H1 (cell line): ENCODE measurements around the gene KRT14. TPM values are rescaled to one million over a fixed set of nuclear protein-coding genes. Genes with fewer than 3 reads are reported as not detected.
"Not testable (repeated sequence)": the region's sequence is repeated elsewhere in the genome, so short reads cannot be mapped to it uniquely, and the experiment has no call there.

ENCODE experiments used
- CTCF ChIA-PET: fragments of 300-600 bp; sonication (Branson Sonifier 250); formaldehyde crosslinking; loops from one replicate; lab custom pipeline; 2021; ENCODE audit not compliant: partially characterized antibody; lab: Charles Lee
- POLR2A ChIA-PET: fragments of 300-600 bp; sonication (Branson Sonifier 250); formaldehyde crosslinking; loops from one replicate; lab custom pipeline; 2021; ENCODE audit warnings: inconsistent platforms; ENCODE audit not compliant: partially characterized antibody; lab: Charles Lee
- DNase-seq, 2 experiments: peaks; one replicate each; pipeline versions ENCODE4 v3.0.0 to v3.0.0-alpha.2; 2010 to 2022; ENCODE audit warnings: low spot score in 2 of 2, low read depth in 1 of 2, mixed read lengths in 1 of 2
- FAIRE-seq: peaks from 2 replicates; lab custom pipeline; 2011; peaks lifted over from hg19 to GRCh38; lab: Jason Lieb, UNC
- H2AFZ ChIP-seq: 2 replicates; pipeline ENCODE4 v1.8.1; 2012; ENCODE audit warnings: low read length, inconsistent platforms
- H2AK5ac ChIP-seq: 2 replicates; pipeline ENCODE4 v1.6.1; 2013; ENCODE audit warnings: low read depth, low read length
- H2BK120ac ChIP-seq: replicated peaks from 2 replicates; pipeline ENCODE3; 2013; ENCODE audit warnings: low read depth, low read length, inconsistent platforms
- H2BK12ac ChIP-seq: 2 replicates; pipeline ENCODE4 v1.6.1; 2013; ENCODE audit warnings: low read depth, low read length
- H2BK15ac ChIP-seq: 2 replicates; pipeline ENCODE4 v1.6.1; 2013; ENCODE audit warnings: low read length
- H2BK20ac ChIP-seq: 2 replicates; pipeline ENCODE4 v1.6.1; 2013; ENCODE audit warnings: low read length
- H2BK5ac ChIP-seq: 2 replicates; pipeline ENCODE4 v1.6.1; 2013; ENCODE audit warnings: low read depth, low read length
- H3K14ac ChIP-seq: 2 replicates; pipeline ENCODE4 v1.6.1; 2013; ENCODE audit warnings: inconsistent platforms; ENCODE audit not compliant: insufficient read length
- H3K18ac ChIP-seq: 2 replicates; pipeline ENCODE4 v1.6.1; 2013; ENCODE audit warnings: low read length; ENCODE audit errors: extremely low read depth
- H3K23ac ChIP-seq: 2 replicates; pipeline ENCODE4 v1.6.1; 2013; ENCODE audit warnings: inconsistent platforms; ENCODE audit not compliant: insufficient read length
- H3K23me2 ChIP-seq: 2 replicates; pipeline ENCODE4 v1.6.1; 2013; ENCODE audit warnings: low read depth, low read length
- H3K27ac ChIP-seq: 2 replicates; pipeline ENCODE4 v1.6.1; 2011; ENCODE audit warnings: low read depth, low read length, inconsistent platforms
- H3K27me3 ChIP-seq, 4 experiments: replicated peaks in 1 of 4; 1 replicate in 1 of 4; 2 replicates in 3 of 4; pipeline versions ENCODE4 v1.6.1 to v1.8.1; 2011 to 2013; ENCODE audit warnings: low read length in 3 of 4, mild to moderate bottlenecking in 3 of 4, inconsistent platforms in 2 of 4, mixed read lengths in 2 of 4, moderate library complexity in 1 of 4; ENCODE audit not compliant: control insufficient read depth in 3 of 4, insufficient read depth in 3 of 4; ENCODE audit errors: extremely low read depth in 1 of 4
- H3K36me3 ChIP-seq, 4 experiments: 2 replicates each; pipeline versions ENCODE4 v1.6.1 to v1.8.1; 2011 to 2013; ENCODE audit warnings: mild to moderate bottlenecking in 4 of 4, low read length in 3 of 4, moderate library complexity in 2 of 4, control low read depth in 1 of 4, inconsistent platforms in 1 of 4; ENCODE audit not compliant: insufficient read depth in 4 of 4, control insufficient read depth in 2 of 4
- H3K4ac ChIP-seq: replicated peaks from 2 replicates; pipeline ENCODE3; 2013; ENCODE audit warnings: low read length, low read depth, mixed read lengths, inconsistent platforms; ENCODE audit not compliant: insufficient read length
- H3K4me1 ChIP-seq, 4 experiments: replicated peaks in 1 of 4; 1 replicate in 1 of 4; 2 replicates in 3 of 4; pipeline versions ENCODE4 v1.6.1 to v1.8.1; 2011 to 2013; ENCODE audit warnings: low read length in 3 of 4, inconsistent platforms in 2 of 4, mixed read lengths in 1 of 4; ENCODE audit not compliant: insufficient read depth in 4 of 4, control insufficient read depth in 3 of 4
- H3K4me2 ChIP-seq, 2 experiments: 2 replicates each; pipeline versions ENCODE4 v1.6.1 to v1.8.1; 2011 to 2013; ENCODE audit warnings: low read depth in 2 of 2, low read length in 2 of 2, control low read depth in 1 of 2, inconsistent platforms in 1 of 2, mild to moderate bottlenecking in 1 of 2; ENCODE audit not compliant: insufficient read depth in 1 of 2
- H3K4me3 ChIP-seq, 4 experiments: fragments of 200-600, 300-600 bp in 1 of 4; sonication (generic), shearing (Covaris generic), sonication (Bioruptor Twin) in 1 of 4; 2 replicates each; pipeline versions ENCODE4 v1.5.1 to v1.8.1; 2011 to 2016; ENCODE audit warnings: low read length in 4 of 4, low read depth in 3 of 4, control low read depth in 2 of 4, inconsistent platforms in 2 of 4, mild to moderate bottlenecking in 2 of 4, mixed read lengths in 1 of 4, moderate library complexity in 1 of 4; ENCODE audit not compliant: insufficient read depth in 2 of 4; ENCODE audit errors: extremely low read depth in 1 of 4
- H3K56ac ChIP-seq: replicated peaks from 2 replicates; pipeline ENCODE3; 2013; ENCODE audit warnings: low read depth, mild to moderate bottlenecking, mixed read lengths, low read length, inconsistent platforms; ENCODE audit not compliant: insufficient read length
- H3K79me1 ChIP-seq: 2 replicates; pipeline ENCODE4 v1.6.1; 2013; ENCODE audit warnings: low read depth, low read length, control low read depth
- H3K79me2 ChIP-seq, 2 experiments: 2 replicates each; pipeline versions ENCODE4 v1.6.1 to v1.8.1; 2012 to 2013; ENCODE audit warnings: low read length in 2 of 2, mild to moderate bottlenecking in 2 of 2, inconsistent platforms in 1 of 2; ENCODE audit not compliant: insufficient read depth in 2 of 2, control insufficient read depth in 1 of 2
- H3K9ac ChIP-seq, 4 experiments: replicated peaks in 1 of 4; 1 replicate in 1 of 4; 2 replicates in 3 of 4; pipeline versions ENCODE4 v1.6.1 to v1.8.1; 2011 to 2013; ENCODE audit warnings: low read depth in 3 of 4, low read length in 3 of 4, control low read depth in 2 of 4, mild to moderate bottlenecking in 2 of 4, moderate library complexity in 2 of 4, inconsistent platforms in 1 of 4; ENCODE audit errors: extremely low read depth in 1 of 4
- H3K9me3 ChIP-seq, 2 experiments: 2 replicates each; pipeline versions ENCODE4 v1.6.1 to v1.8.1; 2012 to 2013; ENCODE audit warnings: mild to moderate bottlenecking in 2 of 2, moderate library complexity in 2 of 2, control low read depth in 1 of 2, inconsistent platforms in 1 of 2, low read depth in 1 of 2, low read length in 1 of 2, mixed read lengths in 1 of 2; ENCODE audit not compliant: insufficient read depth in 2 of 2
- H4K20me1 ChIP-seq, 2 experiments: replicated peaks in 1 of 2; 2 replicates each; pipeline versions ENCODE3 to v1.8.1; 2011 to 2013; ENCODE audit warnings: inconsistent platforms in 2 of 2, low read length in 2 of 2, mild to moderate bottlenecking in 1 of 2; ENCODE audit not compliant: insufficient read depth in 2 of 2, control insufficient read depth in 1 of 2
- H4K5ac ChIP-seq: 2 replicates; pipeline ENCODE4 v1.6.1; 2013; ENCODE audit warnings: low read length, low read depth, mixed read lengths, inconsistent platforms; ENCODE audit not compliant: insufficient read length
- H4K8ac ChIP-seq: 2 replicates; pipeline ENCODE4 v1.8.0; 2013; ENCODE audit warnings: mild to moderate bottlenecking, moderate library complexity, low read length, inconsistent platforms; ENCODE audit not compliant: insufficient read depth; ENCODE audit errors: extremely low read depth
- H4K91ac ChIP-seq: replicated peaks from 2 replicates; pipeline ENCODE3; 2013; ENCODE audit warnings: low read length, mixed read lengths, inconsistent platforms; ENCODE audit not compliant: insufficient read length
- WGBS, 2 experiments: shearing (Covaris generic) in 1 of 2; methylation state at CpG; one replicate each; pipeline versions ENCODE4 v1.1.6 to v1.1.7; 2013 to 2015; ENCODE audit warnings: low lambda C conversion rate in 2 of 2, mixed read lengths in 2 of 2, inconsistent platforms in 1 of 2, low coverage in 1 of 2, missing lambda C conversion rate in 1 of 2; ENCODE audit not compliant: insufficient replicate concordance in 2 of 2, insufficient coverage in 1 of 2, insufficient read length in 1 of 2; ENCODE audit errors: extremely low coverage in 1 of 2, missing lambda C conversion rate in 1 of 2; 5-methylcytosine and 5-hydroxymethylcytosine counted together
- polyA plus RNA-seq, 7 experiments: library from polyadenylated mRNA; depleted of rRNA in 3 of 7; stranded (reverse) in 5 of 7; unstranded in 2 of 7; fragments of >200 nt in 5 of 7; fragments of 200-250 nt in 2 of 7; gene quantifications; 1 replicate in 5 of 7; 2 replicates in 1 of 7; 4 replicates in 1 of 7; pipeline versions ENCODE4 v1.2.1 to v1.2.3, GENCODE V29; 2011 to 2013; ENCODE audit warnings: missing spikeins in 2 of 7, mixed read lengths in 2 of 7
- total RNA-seq: library from RNA; stranded (reverse); fragmentation: NEBNext Ultra II Directional; extraction: Animal tissue kit (Norgen Biotek cat#: 25700); gene quantifications from 2 replicates; pipeline ENCODE4 v1.2.1, GENCODE V29; 2021

KRT14 gene
- total and polyA plus RNA-seq, 2 of the 8 experiments (the other 6 are each of a cell fraction or from before 2014, with no cell fraction given), result 0.35 TPM; not detected in 1

- H3K23me2 ChIP-seq, H3K4ac ChIP-seq, FAIRE-seq, H2BK20ac ChIP-seq, H2AFZ ChIP-seq, DNase-seq, H2BK15ac ChIP-seq, H2AK5ac ChIP-seq, H2BK120ac ChIP-seq, H3K4me3 ChIP-seq, H3K56ac ChIP-seq, H4K20me1 ChIP-seq, H2BK5ac ChIP-seq, H3K79me1 ChIP-seq, H3K27me3 ChIP-seq, H3K9me3 ChIP-seq, H3K79me2 ChIP-seq, H3K23ac ChIP-seq, H3K4me1 ChIP-seq, H2BK12ac ChIP-seq, H4K5ac ChIP-seq, H3K9ac ChIP-seq, H4K91ac ChIP-seq, H3K27ac ChIP-seq, H3K4me2 ChIP-seq, H3K14ac ChIP-seq, H3K18ac ChIP-seq, H3K36me3 ChIP-seq, H4K8ac ChIP-seq: not testable (repeated sequence)
- CTCF ChIA-PET, result interaction anchor here (0.6 to 14.5 kb wide), 10 partner anchors 11 to 161 kb away, joined by 3 to 103 read pairs (median 9); no protein-coding TSS in a partner anchor
- 86% methylated on average over 14 of the region's 19 CpGs; no CpG with 5 or more reads in 1 of the 2 experiments for WGBS, 2 experiments
- POLR2A ChIA-PET, result interaction anchor here (1.5 kb wide), 1 partner anchor 41 kb away, joined by 3 read pairs; no protein-coding TSS in a partner anchor
Measured at GRCh38 chr17:41622340-41623183, 35.9 kb upstream of the KRT14 start.
